ENCODE results near the gene AMOTL1.

Gene AMOTL1

DNA sequence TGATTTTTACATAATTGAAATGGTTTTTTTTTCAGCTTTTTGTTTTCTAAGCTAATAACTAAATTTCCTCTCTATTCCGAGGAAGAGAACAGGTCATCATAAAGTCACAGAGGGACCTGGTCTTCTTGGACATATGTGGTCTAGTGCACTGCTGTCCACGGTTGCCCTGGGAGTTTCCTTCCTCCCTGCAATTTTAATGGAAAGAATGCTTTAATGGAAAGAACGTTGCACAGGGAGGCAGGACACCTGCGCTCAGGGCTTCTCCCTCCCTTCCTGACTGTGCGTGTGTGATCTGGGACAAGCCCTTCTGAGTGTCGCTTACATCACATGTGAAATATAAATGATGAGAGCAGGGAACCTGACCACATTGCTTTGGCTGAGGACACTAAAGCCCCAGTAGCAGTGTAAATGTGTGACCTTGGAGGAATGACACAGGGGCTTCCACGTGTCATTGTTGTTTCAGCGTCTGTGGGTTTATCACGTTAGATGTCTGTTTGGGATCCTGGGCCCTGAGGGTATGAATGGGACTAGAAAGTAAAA is 93.2 kb downstream of the AMOTL1 start:
- no peak for DNase-seq

DNA sequence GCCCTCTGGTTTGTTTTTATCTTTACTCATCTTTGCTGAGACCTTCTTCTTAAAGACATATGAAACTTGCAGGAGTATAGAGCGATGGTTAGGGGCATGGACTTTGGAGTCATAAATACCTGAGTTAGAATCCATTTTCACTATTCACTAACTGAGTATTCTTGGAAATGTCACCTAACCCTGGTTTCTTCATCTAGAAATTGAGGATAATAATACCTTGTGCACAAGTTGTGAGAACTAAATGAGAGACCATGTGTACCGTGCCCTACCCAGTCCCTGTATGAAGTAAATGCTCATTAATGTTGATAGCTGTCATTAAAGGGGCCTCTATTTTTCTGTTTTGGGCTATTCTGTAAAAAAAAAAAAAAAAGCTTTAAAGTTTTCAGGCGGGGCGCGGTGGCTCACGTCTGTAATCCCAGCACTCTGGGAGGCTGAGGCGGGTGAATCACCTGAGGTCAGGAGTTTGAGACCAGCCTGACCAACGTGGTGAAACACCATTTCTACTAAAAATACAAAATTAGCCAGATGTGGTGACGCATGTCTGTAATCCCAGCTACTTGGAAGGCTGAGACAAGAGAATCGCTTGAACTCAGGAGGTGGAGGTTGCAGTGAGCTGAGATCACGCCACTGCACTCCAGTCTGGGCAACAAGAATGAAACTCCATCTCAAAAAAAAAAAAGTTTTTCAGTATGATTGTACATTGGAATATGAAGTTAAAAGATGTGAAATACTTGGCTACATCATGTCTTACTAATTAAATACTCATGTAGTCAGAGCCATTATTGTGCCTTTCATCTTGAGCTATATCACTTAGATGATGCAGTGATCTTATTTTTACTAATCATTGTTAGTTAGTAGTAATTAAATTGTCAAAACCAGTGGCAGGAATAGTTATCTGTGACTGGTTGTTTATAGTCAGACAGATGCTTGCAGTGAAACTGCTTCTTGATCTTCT is 95.0 kb downstream of the AMOTL1 start:
- no peak for DNase-seq

DNA sequence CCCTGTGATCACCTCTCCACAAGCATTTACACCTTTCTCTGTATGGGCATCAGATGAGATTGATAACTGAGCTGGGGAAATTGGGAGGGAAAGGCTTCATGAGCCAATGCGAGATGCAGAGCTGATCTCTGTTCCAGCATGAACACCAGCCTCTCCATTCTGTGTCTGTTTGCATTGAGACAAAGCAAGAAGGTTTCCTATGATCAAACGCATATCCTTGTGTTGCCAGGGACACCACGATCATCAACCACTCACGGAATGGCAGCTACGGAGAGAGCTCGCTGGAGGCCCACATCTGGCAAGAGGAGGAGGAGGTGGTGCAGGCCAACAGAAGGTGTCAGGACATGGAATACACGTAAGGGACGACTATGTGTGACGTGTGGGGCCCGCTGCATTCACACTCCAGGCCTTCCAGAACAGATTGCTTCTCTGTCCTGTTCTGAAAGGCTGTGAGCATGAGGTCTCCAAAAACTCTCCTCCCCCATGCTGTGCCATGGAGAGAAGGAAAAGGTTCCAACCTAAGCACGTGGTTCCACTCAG is 96.4 kb downstream of the AMOTL1 start:
- no peak for DNase-seq

DNA sequence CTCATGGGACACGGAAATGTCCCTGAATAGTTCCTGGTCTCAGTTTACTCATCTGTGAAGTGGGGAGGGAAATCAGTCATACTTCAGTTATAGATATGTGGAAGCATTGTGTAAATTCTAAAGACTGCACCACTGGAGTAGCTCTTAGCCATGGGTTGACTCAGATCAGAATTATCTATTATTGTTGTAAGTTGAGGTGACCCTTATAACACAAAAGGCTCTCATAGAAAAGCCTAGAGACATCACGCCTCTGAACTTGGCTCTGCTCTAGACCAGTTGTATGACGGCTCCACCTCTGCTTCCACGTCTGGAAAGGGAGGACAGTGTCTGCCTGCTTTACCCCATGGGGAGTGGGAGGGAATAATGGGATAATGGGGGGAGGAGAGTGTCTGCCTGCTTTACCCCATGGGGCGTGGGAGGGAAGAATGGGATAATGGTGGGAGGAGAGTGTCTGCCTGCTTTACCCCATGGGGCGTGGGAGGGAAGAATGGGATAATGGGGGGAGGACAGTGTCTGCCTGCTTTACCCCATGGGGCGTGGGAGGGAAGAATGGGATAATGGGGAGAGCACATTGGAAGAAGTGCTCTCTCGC is 98.2 kb downstream of the AMOTL1 start:
- no peak for DNase-seq

DNA sequence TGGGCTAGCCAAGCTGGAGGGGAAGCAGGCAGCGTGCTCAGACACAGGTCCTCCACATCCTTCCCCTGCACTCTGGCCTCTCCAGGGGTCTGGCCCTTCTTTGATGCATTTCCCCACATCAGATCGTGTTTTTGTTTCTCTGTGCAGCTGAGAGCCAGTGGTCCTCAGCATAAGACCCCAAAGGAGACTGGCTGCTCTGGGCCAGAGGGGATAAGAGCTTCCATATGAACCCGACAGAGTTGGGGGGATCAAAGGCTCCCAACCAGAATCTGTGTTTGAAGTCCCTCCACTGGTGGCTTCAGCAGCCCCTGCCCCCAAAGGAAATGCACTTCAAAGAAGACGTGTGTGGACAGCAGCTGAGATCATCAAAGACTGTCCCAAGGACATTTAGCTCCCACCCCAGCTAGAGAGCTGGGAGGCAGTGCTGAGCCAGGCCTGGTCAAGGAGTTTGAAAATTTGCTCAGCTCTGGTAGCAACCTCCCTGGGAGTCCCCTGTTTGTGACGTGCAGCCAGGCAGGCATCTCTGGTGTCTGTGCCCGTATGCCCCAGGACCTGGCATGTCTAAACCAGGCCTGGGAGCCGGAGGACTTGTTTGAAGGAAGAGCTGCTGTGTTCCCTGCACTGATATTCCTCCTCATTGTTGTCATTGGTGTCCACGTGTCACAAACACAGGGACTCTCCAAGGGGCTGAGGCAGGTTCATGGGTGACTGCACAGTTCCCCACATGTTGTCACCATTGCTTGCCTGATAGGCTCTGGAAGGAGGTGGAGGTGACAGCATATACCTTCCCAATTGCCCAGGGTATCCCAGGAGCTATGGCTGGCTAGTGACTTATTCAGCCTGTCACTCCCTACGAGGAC is 99.0 kb downstream of the AMOTL1 start:
- DNase-seq, result no peak

DNA sequence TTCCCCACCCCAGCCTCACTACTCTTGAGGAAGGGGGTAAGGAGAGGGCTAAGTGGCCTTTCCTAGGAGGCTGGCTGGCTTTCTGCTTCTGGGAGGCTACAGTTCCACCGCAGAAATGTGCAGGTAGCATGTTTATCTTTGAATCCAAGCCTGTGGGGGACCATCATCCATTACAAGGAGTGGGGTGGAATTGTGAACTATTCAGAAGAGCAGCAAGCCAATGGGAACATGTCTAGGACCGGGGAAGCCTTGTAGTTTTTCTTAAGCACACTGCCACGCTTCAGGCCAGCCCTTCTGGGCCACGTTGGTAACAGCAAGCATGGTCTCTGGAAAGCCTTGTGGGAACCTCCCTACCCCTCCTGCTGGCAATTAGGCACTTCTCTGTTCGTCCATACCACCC is 100.3 kb downstream of the AMOTL1 start:
- no peak for DNase-seq

DNA sequence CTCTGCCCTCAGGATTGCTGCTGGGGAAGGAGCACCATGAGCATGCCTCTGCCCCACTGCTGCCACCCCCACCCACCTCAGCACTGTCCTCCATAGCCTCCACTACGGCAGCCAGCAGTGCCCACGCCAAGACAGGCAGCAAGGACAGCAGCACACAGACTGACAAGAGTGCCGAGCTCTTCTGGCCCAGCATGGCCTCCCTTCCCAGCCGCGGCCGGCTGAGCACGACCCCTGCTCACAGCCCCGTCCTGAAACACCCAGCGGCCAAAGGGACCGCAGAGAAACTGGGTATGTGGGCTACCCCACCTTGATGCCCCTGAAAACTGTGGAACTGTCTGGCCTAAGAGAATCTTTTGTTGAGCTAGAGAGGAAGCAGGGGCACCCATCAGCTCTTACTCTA is 101.0 kb downstream of the AMOTL1 start:
- no peak for DNase-seq

DNA sequence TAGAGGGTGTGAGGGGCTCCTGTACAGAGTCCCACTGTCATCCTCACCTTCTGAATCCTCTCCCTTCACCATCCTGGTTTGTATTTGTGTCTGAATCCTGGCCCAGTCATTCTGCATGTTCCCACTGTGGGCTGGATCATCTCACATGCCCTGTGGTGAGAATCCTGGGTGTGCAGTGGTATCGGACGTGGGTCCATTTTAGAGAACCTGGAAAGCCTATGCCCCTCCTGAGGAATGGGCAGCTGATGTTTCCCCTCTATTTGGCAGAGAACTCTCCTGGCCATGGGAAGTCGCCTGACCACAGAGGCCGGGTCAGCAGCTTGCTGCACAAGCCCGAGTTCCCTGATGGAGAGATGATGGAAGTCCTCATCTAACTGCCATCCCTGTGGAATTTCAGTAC is 102.3 kb downstream of the AMOTL1 start:
- no peak for DNase-seq

DNA sequence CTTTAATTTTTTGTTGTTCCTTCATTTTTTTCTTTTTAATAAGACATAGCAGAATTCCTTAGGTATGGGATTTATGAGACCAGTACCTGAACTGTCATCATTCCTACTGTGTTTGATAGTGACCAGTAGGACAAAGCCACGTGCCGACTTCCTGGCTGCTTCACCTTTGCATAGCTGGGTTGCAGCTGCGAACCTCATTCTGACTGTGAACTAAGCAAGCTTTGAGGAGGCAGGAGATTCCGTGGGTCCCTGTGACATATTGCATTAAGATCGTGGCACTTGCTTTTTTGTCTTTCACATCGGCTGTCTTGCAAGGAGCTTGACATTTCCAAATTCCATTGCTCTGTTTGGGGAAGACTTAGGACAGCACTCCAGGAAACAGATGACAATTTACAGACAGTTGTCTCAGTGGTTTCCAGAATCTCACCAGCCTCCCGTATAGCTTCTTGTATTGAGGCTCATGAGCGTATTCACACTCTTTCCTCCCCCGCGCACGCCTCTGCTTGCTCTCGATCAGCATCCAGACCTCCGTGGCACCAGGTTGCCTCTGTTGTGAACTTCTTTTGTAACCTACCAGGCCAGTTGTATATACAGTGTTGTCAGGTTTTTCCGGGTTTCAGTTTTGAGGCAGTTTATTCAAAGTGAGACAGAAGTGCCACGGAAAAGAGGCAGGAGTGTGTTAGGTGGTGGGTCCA is 103.5 kb downstream of the AMOTL1 start:
- DNase-seq, result no peak

DNA sequence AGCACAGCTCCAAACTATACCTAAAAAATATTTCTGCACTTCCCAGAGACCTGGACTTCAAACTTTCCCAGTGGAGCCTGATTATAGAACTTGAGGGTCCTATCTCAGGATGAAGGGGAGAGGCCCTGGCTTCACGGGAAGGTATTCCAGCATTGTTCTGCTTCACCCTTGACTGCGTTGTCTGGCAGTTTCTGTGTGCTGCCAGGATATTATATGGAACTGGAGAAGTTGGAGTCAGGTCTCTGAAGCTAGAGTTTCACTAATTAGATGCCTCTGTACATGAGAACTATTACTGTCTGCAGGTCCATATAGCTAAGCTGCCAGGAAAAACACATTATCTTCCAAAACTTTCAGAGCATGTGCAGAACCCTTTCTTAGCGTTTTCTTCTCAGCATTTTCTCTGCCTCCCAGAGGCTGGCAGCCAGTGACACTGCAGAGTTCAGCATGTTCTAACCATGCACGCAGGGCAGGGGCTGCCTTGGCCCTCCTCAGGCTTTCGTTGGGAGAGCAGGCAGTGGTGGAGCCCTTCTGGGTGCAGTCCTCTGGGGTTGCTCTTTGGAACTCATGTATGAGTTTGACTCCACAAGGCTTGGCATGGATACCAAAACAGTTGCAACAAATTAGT is 105.9 kb downstream of the AMOTL1 start:
- DNase-seq, result no peak

DNA sequence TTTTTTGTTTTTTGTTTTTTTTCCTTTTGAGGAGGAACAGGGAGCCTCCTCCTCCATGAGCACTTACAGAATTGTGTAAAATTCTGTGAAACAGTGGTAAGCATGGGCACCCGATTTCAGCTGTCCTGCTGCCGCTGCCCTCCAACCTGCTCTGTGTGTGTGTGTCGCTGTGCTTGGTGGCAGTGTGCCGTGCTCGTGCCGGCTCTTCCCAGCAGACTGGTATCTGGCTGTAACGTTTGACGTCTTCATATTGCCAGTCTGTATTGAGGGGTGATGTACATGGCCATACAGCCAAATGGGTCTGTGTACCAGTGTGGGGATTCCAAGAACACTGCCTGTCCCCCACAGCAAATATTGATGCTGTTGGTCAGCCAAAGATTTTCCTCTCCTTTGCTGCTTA is 108.1 kb downstream of the AMOTL1 start:
- no peak for DNase-seq

DNA sequence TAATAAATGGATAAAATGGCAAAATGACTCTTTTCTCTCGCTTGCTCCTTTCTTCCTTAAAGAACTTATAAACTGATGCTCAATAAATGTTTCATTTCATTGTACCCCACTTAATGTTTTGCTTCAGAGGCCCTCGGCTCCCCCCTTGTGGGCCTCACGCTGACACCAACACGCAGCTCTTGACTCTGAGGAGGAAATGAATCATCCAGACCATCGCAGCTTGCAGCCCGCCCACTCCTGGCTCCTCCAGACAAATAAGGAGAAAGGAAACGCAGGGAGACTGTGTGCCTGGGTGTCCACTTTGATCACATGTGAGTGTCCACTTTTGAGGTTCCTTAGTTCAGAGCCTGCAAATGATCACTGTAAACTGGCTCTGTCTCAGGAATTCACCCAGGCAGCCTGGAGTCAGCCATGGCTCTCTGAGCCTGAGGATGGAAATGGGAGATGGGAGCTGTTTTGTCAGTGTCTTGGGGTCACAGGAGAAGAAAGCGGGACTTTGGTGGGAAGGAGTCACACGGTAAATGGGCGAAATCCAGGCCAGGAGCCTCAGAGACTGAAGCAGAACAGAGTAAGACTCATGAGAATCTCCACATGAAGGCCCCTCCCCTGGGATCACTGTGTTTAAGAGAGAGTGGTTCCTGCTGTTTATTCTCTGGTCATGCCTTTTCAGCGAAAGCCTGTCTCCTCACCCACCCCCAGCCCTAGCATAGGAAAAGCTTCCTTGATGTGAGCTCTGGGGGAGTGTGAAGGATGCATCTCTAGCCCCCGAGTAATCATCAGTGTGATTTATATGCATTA is 108.7 kb downstream of the AMOTL1 start:
- DNase-seq, result peak; percentile 36

DNA sequence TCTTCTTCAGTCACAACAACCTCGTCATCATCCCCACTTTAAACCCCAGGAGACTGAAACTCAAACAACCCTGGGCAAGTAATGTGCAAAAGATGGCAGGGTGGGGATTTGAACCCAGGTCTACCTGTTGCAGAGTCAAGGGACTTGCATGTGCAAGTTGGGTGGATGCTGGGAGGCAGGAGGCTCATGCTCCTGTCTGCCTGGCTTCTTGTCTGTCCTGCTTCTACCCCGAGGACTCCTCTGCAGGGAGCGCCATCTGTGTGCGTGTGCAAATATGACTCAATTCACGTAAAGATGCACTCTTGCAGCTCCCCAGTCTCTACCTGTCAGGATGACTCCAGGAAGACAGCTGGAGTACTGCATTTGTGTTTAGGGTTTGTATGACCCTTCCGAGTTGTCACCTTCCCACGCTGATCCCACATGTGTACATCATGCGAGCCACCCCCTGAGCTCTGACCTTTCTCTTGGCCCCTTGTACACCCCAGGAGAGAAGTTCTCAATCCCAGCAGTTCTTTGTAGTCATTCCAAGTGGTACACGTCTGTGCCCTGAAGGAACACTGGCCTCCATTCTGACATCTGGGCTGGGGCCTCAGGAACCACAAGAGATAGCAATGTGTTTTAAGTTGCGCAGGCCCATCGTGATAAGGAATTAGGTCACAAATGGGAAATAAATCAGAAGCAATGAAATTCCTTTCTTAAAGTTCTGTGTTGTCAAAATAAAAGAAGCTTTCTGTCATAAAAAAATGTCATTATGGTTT is 109.5 kb downstream of the AMOTL1 start:
- no peak for DNase-seq

DNA sequence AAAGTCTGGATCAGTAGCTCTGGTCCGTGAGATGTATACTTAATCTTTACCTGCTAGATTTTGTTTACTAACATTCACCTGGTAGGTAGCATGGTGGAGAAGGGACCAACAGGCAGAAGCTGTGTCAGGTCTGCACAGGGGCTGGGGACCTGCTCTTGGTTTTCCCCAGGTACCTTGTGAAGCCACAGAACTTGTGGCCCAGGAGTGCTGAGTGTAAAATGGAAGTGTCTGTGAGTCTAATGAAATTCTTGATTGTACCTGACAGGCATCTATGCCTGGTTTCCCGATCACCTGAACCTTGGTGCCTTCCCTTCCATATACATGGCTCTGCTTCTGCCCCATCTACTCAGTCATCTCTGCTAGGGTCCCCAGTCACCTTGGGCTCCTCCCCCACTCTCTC is 110.8 kb downstream of the AMOTL1 start:
- no peak for DNase-seq

DNA sequence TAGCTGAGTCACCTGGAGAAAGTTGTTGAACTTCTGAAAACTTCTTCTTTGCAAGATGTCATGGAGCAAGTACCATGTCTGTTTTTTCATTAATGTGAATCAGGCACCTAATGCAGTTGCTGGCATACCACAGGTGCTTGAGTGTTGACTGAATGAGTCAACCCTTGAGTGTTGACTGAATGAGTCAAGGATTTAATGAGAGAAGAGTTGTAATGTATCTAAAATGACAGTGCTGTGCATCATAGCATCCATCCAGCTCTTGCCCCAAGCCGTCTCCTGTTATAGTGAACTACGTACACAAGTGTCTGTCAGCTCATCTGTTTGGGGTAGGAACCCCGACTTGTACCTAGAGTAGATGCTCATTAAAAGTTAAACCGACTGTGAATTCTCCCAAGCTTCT is 112.1 kb downstream of the AMOTL1 start:
- no peak for DNase-seq

DNA sequence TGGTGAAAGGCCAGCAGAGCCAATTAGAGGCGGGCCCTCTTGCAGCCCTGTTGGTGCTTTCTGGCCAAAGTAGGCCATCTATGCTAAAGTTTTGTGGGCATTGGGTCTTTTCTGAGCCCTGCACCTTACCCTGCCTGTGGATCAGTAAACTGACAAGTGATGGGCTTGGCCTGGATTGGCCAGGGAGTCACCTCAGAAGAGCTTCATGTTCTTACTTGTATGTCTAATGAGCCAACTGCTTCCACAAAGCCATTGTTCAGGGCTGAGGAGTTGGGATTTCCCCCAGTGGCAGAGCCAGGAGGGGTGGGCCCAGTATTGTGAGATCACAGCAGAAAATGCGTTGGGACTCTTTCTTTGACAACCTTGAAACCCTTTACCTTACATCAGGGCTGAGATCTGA is 114.8 kb downstream of the AMOTL1 start:
- DNase-seq, result no peak

DNA sequence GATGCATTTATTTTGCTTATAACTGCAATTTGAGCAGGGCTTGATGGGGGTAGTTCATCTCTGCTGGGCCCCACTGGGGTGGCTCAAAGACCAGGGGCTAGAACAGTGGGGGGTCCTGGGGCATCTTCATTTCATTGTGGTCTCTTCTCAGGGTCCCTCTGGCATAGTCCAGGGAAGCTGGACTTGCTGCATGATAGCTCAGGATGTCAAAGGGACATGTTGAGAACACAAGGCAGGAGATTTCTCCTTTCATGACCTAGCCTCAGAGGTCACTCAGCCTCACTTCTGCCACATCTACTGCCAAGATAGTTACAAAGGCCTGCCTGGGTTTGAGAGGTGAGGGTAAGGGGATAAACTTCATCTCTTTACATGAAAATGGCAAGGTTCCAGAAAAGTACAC is 115.7 kb downstream of the AMOTL1 start:
- DNase-seq, result no peak

DNA sequence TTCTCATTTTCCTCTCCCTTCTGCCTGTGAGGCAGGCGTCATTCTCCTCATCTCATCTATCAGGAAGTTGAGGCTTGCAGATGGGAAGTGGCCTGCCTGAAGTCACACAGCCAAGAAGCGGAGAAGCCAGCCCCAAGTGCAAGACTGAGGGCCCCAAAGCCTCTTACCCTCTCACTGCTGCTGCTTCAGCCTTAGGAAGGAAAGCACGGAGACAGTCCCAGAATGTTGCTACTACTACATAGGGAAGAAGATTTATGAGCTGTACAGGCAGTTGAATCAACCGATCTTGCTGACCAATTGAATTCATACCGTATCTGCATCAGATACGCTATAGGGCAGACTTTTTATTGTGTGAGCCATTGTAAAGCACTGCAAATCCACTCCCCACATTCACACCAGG is 116.2 kb downstream of the AMOTL1 start:
- no peak for DNase-seq

DNA sequence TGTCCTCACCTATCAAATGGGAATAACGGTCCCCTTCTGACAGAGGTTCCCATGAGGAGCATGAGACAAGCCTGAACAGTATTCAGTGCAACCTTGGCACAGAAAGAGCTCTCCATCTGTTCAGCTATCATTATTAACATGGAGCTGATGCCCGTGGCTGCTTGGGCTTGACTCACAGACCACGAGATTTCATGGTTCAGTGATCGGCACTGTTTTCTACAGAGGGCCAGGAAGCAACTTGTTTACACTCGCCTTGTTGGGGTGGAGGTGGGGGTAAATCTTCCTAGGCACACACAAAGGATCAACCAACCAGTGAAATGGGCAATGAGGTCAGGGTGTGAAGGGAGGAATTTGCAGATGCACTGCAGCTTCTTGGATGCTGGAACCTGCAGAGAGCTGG is 117.0 kb downstream of the AMOTL1 start:
- no peak for DNase-seq

DNA sequence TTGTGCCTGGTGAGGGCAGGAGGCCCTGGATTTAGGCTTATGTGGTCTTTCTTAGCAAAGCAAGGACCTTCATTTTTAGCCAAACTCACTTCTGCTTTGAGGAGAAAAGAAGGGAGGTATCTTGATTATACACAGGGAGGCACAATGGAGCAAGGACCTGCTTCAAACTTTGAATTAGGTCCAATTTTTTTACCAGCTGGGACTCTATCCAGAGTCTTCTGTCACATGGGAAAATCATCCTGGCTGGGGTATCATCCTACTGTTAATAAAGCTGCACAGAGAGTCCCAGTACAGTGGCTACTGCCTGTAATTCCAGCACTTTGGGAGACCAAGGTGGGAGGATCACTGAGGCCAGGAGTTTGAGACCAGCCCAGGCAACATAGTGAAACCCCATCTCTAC is 117.4 kb downstream of the AMOTL1 start:
- no peak for DNase-seq

All from activated gamma-delta T cell treated with Interleukin-2 at 50 U/mL for 16 hours (primary cell).